Lung (tissue), 12 donors: ENCODE results near the gene ZXDC. TPM values are rescaled to one million over a fixed set of nuclear protein-coding genes. Genes with fewer than 3 reads are reported as not detected.

Experiments used
- ATAC-seq: fragments of 200-7000 bp; cut with Tn5 transposase; one replicate; pipeline ENCODE4 v1.9.1; 2020; ENCODE audit warnings: moderate number of reproducible peaks; ENCODE audit not compliant: insufficient read depth, low FRiP score
- DNase-seq, 3 donors: peaks; one replicate each; pipeline ENCODE4 v3.0.0-alpha.2; 2013 to 2017
- H3K27ac ChIP-seq, 2 donors: one replicate each; pipeline ENCODE4 v1.5.1; 2013; ENCODE audit warnings: mild to moderate bottlenecking in 2 of 2, moderate library complexity in 2 of 2, control low read depth in 1 of 2, inconsistent platforms in 1 of 2, low read depth in 1 of 2, low read length in 1 of 2
- H3K27me3 ChIP-seq, 3 donors: one replicate each; pipeline ENCODE4 v1.5.1; 2013; ENCODE audit warnings: low read length in 2 of 3; ENCODE audit not compliant: control insufficient read depth in 3 of 3, insufficient read depth in 3 of 3
- H3K36me3 ChIP-seq, 4 donors: one replicate each; pipeline ENCODE4 v1.5.1; 2013; ENCODE audit warnings: low read length in 4 of 4, mild to moderate bottlenecking in 1 of 4, moderate library complexity in 1 of 4; ENCODE audit not compliant: control insufficient read depth in 4 of 4, insufficient read depth in 4 of 4
- H3K4me1 ChIP-seq, 5 donors: one replicate each; pipeline ENCODE4 v1.5.1; 2013; ENCODE audit warnings: low read length in 5 of 5, mild to moderate bottlenecking in 2 of 5, moderate library complexity in 1 of 5; ENCODE audit not compliant: control insufficient read depth in 5 of 5, insufficient read depth in 5 of 5
- H3K4me3 ChIP-seq: one replicate; pipeline ENCODE4 v1.5.1; 2013; ENCODE audit warnings: mild to moderate bottlenecking, control low read depth, moderate library complexity
- H3K9ac ChIP-seq, 2 donors: one replicate each; pipeline ENCODE4 v1.5.1; 2013; ENCODE audit warnings: low read length in 2 of 2, control low read depth in 1 of 2; ENCODE audit not compliant: insufficient read depth in 1 of 2
- H3K9me3 ChIP-seq, 4 donors: one replicate each; pipeline ENCODE4 v1.5.1; 2013; ENCODE audit warnings: low read length in 3 of 4, mild to moderate bottlenecking in 1 of 4, moderate library complexity in 1 of 4; ENCODE audit not compliant: control insufficient read depth in 4 of 4, insufficient read depth in 3 of 4
- CTCF ChIP-seq: IDR thresholded peaks from 2 replicates; pipeline ENCODE4 v1.5.1; 2012; ENCODE audit warnings: mild to moderate bottlenecking; ENCODE audit errors: control extremely low read depth, extremely low read depth
- WGBS, 2 donors: extraction: QIAGEN DNeasy Blood & Tissue Kit; methylation state at CpG; one replicate each; pipeline ENCODE4 v1.1.7; 2013; 5-methylcytosine and 5-hydroxymethylcytosine counted together
- polyA plus RNA-seq, 2 donors: library from polyadenylated mRNA; stranded (reverse); fragments of 200-250 nt; gene quantifications; one replicate each; pipeline ENCODE4 v1.2.1, GENCODE V29; 2013
- total RNA-seq, 2 donors: library from RNA; depleted of rRNA in 1 of 2; stranded (reverse); fragments of >200 nt in 1 of 2; gene quantifications; one replicate each; pipeline ENCODE4 v1.2.1, GENCODE V29; 2014 to 2021
- donor health status: control.
- donor health status: control.
- donor health status: Bipolar disorder and iron deficiency.
- donor health status: healthy.
- donor health status: DM: yes; HTN: yes; CAD: no.

The ZXDC gene
- total and polyA plus RNA-seq, 4 donors: 12.9 to 49.5 (median 29.8) TPM

- 82 to 88% methylated on average over 4 of the region's 4 CpGs for WGBS, 2 donors
- no peak for TF ChIP-seq CTCF
Measured at GRCh38 chr3:126393563-126393962, 82.1 kb downstream of the ZXDC start.

GRCh38 chr3:126392246-126392645 lies 83.4 kb downstream of the ZXDC start:
- WGBS, 2 donors: 82 to 90% methylated on average over 12 of the region's 12 CpGs
- TF ChIP-seq CTCF: no peak
- no peak for DNase-seq
- H3K27ac ChIP-seq: no peak overlapping the region
- H3K4me1 ChIP-seq: peaks cover 0 to 4% (median 0%) of the 10 kb centered on the region in 5 donors
- no peak overlapping the region for H3K9ac ChIP-seq
- peaks cover 0 to 2% (median 2%) of the 10 kb centered on the region in 3 donors for H3K27me3 ChIP-seq
- H3K9me3 ChIP-seq: no peaks in the 10 kb centered on the region
- no peak for ATAC-seq
- no peak overlapping the region for H3K4me3 ChIP-seq
- no peaks in the 10 kb centered on the region for H3K36me3 ChIP-seq

More at GRCh38 chr3:126393563-126393962, 82.1 kb downstream of the ZXDC start:
- no peak overlapping the region for H3K4me3 ChIP-seq
- no peak overlapping the region for H3K27ac ChIP-seq
- H3K36me3 ChIP-seq: no peaks in the 10 kb centered on the region
- no peak overlapping the region for H3K9ac ChIP-seq
- DNase-seq: no peak
- H3K4me1 ChIP-seq: peaks cover 0 to 4% (median 0%) of the 10 kb centered on the region in 5 donors
- no peaks in the 10 kb centered on the region for H3K9me3 ChIP-seq
- no peak for ATAC-seq
- H3K27me3 ChIP-seq: peaks cover 0 to 2% (median 2%) of the 10 kb centered on the region in 3 donors

- ATAC-seq (no peak), DNase-seq (no peak)
- WGBS, 2 donors: 43 to 67% methylated on average over 1 of the region's 1 CpG
- Histone ChIP-seq H3K9me3 (no peaks in the 10 kb centered on the region), H3K27me3 (peaks cover 0 to 2% (median 2%) of the 10 kb centered on the region in 3 donors), H3K9ac (no peak overlapping the region), H3K36me3 (no peaks in the 10 kb centered on the region), H3K4me1 (peaks cover 0 to 4% (median 0%) of the 10 kb centered on the region in 5 donors), H3K4me3 (no peak overlapping the region), H3K27ac (no peak overlapping the region)
- TF ChIP-seq CTCF: no peak
Measured at GRCh38 chr3:126391631-126392030, 84.1 kb downstream of the ZXDC start.

GRCh38 chr3:126390751-126391150 lies 84.9 kb downstream of the ZXDC start:
- WGBS, 2 donors: 83 to 94% methylated on average over 4 of the region's 4 CpGs
- peaks cover 0 to 2% (median 2%) of the 10 kb centered on the region in 3 donors for H3K27me3 ChIP-seq
- no peaks in the 10 kb centered on the region for H3K36me3 ChIP-seq
- ATAC-seq: no peak
- H3K4me3 ChIP-seq: no peak overlapping the region
- no peak overlapping the region for H3K9ac ChIP-seq
- H3K4me1 ChIP-seq: peaks cover 0 to 4% (median 0%) of the 10 kb centered on the region in 5 donors
- H3K27ac ChIP-seq: no peak overlapping the region
- H3K9me3 ChIP-seq: no peaks in the 10 kb centered on the region
- no peak for DNase-seq
- no peak for TF ChIP-seq CTCF
